Right lung (tissue), 5 donors: ENCODE results near the gene DNM1. TPM values are rescaled to one million over a fixed set of nuclear protein-coding genes. Genes with fewer than 3 reads are reported as not detected.

Experiments
- DNase-seq, 2 donors: peaks; one replicate each; pipeline ENCODE4 v3.0.0-alpha.2; 2013
- polyA plus RNA-seq, 5 donors: library from polyadenylated mRNA; unstranded; fragments of 120-200 nt; gene quantifications; one replicate each; pipeline versions ENCODE4 v1.2.1 to v1.2.3, GENCODE V29; 2013; ENCODE audit warnings: inconsistent platforms in 1 of 5, low replicate concordance in 1 of 5; ENCODE audit not compliant: insufficient read length in 5 of 5, insufficient read depth in 1 of 5

Gene DNM1
- polyA plus RNA-seq, 5 donors = 42.3 to 88.2 (median 59.5) TPM

GRCh38 chr9:128203707-128204551 is 750 bp downstream of the DNM1 start:
- DNase-seq = no peak

DNA sequence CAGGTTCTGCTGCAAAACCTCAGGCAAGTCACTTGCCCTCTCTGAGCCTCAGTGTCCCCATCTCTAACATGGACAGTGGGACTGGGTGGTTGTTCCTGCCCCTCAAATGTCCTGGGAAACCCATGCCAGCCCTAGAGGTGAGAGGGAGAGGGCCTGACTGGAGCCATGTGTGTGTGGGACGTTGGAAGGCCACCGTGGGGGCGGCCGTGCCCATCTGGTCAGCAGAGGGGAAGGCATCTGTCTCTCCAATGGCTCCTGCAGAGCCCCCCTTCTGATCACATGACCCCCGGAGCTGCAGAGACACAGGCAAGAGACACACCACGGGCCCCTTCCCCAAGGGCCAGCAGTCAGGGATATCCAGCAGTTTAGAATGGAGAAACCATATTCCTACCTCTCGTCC is 1.7 kb downstream of the DNM1 start:
- no peak for DNase-seq

- no peak for DNase-seq
Observed at GRCh38 chr9:128205296-128205944, 2.2 kb downstream of the DNM1 start.

GRCh38 chr9:128206484-128206883 is 3.3 kb downstream of the DNM1 start:
- no peak for DNase-seq

- no peak for DNase-seq
Observed at GRCh38 chr9:128206916-128207910, 4.0 kb downstream of the DNM1 start.

DNA sequence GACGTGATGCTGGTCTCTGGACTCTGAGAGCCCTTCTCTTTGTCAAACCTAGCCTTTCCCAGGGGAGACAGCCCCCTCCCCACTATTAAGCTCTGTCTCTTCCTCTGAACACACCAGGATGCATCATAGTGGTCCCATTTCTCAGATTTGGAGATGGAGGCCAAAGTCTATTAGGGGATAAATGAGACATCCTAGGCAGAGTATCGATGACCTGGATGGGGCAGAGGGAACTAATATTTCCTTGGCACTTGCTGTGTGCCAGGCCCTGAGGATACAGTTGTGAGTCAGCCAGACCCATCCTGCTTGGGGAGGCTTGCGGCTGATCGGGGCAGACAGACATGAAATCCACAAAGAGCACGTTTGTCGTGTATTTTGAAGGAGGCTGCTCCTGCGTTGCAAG is 5.2 kb downstream of the DNM1 start:
- no peak for DNase-seq

GRCh38 chr9:128208946-128209669 is 5.9 kb downstream of the DNM1 start:
- DNase-seq = no peak

DNA sequence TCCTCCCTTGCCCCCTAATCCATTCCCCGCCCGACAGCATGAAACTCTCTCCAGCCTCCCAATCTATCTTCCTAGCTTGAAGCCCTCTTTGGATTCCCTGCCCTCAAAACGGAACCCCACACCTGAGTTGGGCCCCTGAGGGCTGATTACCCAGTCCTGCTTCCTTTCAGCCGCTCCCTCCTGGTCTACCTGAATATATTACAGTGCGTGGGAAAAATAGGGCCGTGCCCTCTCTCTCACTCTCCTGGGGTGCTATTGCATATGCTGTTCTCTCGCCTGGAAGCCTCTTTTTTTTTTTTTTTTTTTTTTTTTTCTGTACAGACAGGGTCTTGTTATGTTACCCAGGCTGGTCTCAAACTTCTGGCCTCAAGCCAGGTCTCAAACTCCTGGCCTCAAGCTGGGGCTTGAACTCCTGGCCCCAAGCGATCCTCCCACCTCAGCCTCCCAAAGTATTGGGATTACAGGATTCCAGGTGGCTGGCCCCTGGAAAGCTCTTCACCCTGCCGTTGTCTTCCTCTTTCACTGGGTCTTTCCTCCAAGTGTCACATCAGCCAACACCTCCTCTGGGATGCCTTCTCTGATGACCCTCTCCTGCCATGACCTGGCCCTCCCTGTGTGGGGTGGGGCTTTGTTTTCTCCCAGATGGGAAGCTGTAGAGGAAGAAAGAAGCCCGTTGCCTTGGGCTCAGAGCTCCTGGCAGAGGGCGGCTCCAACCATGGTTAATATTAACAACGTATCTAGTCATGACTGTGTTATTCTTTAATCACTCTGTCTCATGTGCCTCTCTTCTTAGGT is 8.2 kb downstream of the DNM1 start:
- no peak for DNase-seq

- DNase-seq = no peak
Observed at GRCh38 chr9:128211981-128212281, 8.8 kb downstream of the DNM1 start.

DNA sequence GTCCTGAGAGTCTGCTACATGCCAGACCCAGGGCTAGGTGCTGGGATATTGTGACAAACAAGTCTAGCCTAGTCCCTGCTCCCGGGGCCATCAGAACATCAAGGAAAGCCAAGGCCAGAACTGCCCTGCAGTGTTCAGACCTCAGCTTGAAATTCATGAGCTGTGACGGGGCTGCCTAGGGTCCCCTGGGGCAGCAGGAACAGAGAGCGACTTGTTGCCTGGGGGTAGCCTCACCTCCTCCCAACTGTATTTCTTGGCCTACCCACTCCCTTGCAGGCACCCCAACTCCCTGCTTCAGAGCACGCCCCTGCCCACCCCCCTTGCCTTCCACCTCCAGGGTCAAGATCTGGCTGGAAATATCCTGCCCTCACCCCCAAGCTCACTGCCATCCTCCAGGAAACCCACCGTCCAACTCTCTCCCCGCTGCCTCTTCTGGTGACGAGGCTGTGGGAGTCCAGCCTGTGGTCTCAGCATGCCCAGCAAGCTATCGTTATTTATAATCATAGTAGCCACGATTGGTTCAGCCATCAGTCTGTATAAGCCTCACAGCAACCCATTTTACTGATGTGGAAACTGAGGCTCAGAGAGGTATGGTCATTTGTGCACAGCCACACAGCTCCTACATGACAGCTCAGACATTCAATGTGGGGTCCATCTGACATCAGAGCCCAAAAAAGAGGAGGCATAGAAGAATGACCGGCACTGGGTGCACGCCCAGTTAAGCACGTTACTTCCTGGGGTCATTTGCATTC is 10.7 kb downstream of the DNM1 start:
- no peak for DNase-seq

GRCh38 chr9:128214571-128215490 is 11.7 kb downstream of the DNM1 start:
- DNase-seq = no peak

GRCh38 chr9:128215491-128216409 is 12.6 kb downstream of the DNM1 start:
- DNase-seq = no peak

GRCh38 chr9:128216781-128217553 is 13.8 kb downstream of the DNM1 start:
- no peak for DNase-seq

GRCh38 chr9:128218172-128218517 is 15.0 kb downstream of the DNM1 start:
- DNase-seq = no peak

- DNase-seq = peak; percentile 78 to 82
Observed at GRCh38 chr9:128218518-128219389, 15.6 kb downstream of the DNM1 start.

GRCh38 chr9:128219831-128220230 is 16.7 kb downstream of the DNM1 start:
- DNase-seq = no peak
